A549 (cell line): Measurements from ENCODE around the gene C6orf58. TPM values are rescaled to one million over a fixed set of nuclear protein-coding genes. Genes with fewer than 3 reads are reported as not detected.

Source experiments
- ATAC-seq, 2 experiments: fragments of 200-7000 bp in 1 of 2; fragments of >200 bp in 1 of 2; cut with Nextera tagmentation in 1 of 2; cut with Tn5 transposase in 1 of 2; 3 replicates each; pipeline versions ENCODE4 v1.8.0 to v1.9.1; 2018 to 2020; ENCODE audit warnings: mild to moderate bottlenecking in 1 of 2, moderate library complexity in 1 of 2
- CTCF ChIA-PET: fragments of 300-600 bp; sonication (Branson Sonifier 250); formaldehyde crosslinking; extraction: SDS; loops from one replicate; lab custom pipeline; 2021; ENCODE audit warnings: antibody characterized with exemption, inconsistent platforms; lab: Yijun Ruan, JAX
- POLR2A ChIA-PET: fragments of 350-600 bp; formaldehyde crosslinking; extraction: SDS; loops from one replicate; lab custom pipeline; 2021; ENCODE audit warnings: antibody characterized with exemption, inconsistent platforms; lab: Yijun Ruan, JAX
- DNase-seq, 2 experiments: peaks; one replicate each; pipeline versions ENCODE4 v3.0.0 to v3.0.0-alpha.2; 2011 to 2016; ENCODE audit warnings: low read depth in 1 of 2, low spot score in 1 of 2
- FAIRE-seq: peaks from 2 replicates; lab custom pipeline; 2011; peaks lifted over from hg19 to GRCh38; lab: Jason Lieb, UNC
- H3K27ac ChIP-seq, 2 experiments: fragments of >200 bp; sonication (Bioruptor Twin); formaldehyde crosslinking; 3 replicates each; pipeline ENCODE4 v1.5.1; 2016 to 2017
- H3K4me1 ChIP-seq: fragments of >200 bp; sonication (Bioruptor Twin); formaldehyde crosslinking; 3 replicates; pipeline ENCODE4 v1.6.1; 2016
- H3K4me2 ChIP-seq: fragments of >200 bp; sonication (Bioruptor Twin); formaldehyde crosslinking; 3 replicates; pipeline ENCODE4 v1.6.1; 2016
- H3K4me3 ChIP-seq: fragments of >200 bp; sonication (Bioruptor Twin); formaldehyde crosslinking; 3 replicates; pipeline ENCODE4 v1.5.1; 2016
- H3K9me3 ChIP-seq: fragments of >200 bp; sonication (Bioruptor Twin); formaldehyde crosslinking; 3 replicates; pipeline ENCODE4 v1.6.1; 2016
- CHD2 ChIP-seq: fragments of 150-350 bp; IDR thresholded peaks from 2 replicates; pipeline ENCODE4 v1.6.1; 2014; ENCODE audit warnings: low read length; ENCODE audit not compliant: partially characterized antibody
- CHD4 ChIP-seq: fragments of 200-600 bp; sonication (generic); IDR thresholded peaks from 2 replicates; pipeline ENCODE4 v1.6.1; 2016; ENCODE audit warnings: antibody characterized with exemption, mild to moderate bottlenecking, borderline replicate concordance
- EP300 ChIP-seq, 2 experiments: fragments of >200 bp; sonication (Bioruptor Twin); formaldehyde crosslinking; IDR thresholded peaks; 2 replicates in 1 of 2; 3 replicates in 1 of 2; pipeline ENCODE4 v1.6.1; 2016 to 2017
- FOSL2 ChIP-seq, 2 experiments: fragments of 450-650 bp in 1 of 2; fragments of >200 bp in 1 of 2; sonication (Bioruptor Twin) in 1 of 2; formaldehyde crosslinking; IDR thresholded peaks; 2 replicates each; pipeline versions ENCODE4 v1.5.0 to v1.6.1; 2016 to 2020; ENCODE audit warnings: mild to moderate bottlenecking in 1 of 2, moderate library complexity in 1 of 2
- GATA3 ChIP-seq: IDR thresholded peaks from 2 replicates; pipeline ENCODE4 v1.6.1; 2012; ENCODE audit warnings: borderline replicate concordance
- HOXA7 ChIP-seq: fragments of 250-450 bp; sonication (Bioruptor Pico); IDR thresholded peaks from 2 replicates; pipeline ENCODE4 v1.5.0; 2020; ENCODE audit warnings: mild to moderate bottlenecking, moderate library complexity
- NR3C1 ChIP-seq: fragments of >200 bp; sonication (Bioruptor Twin); formaldehyde crosslinking; IDR thresholded peaks from 3 replicates; pipeline ENCODE4 v1.6.1; 2017
- POLR2AphosphoS2 ChIP-seq: conservative IDR thresholded peaks from 2 replicates; pipeline ENCODE4 v1.6.1; 2012; ENCODE audit warnings: low read length, improper control_type of control experiment, inconsistent platforms
- RAD21 ChIP-seq, 2 experiments: fragments of >200 bp in 1 of 2; sonication (Bioruptor Twin) in 1 of 2; formaldehyde crosslinking in 1 of 2; IDR thresholded peaks in 1 of 2; conservative IDR thresholded peaks in 1 of 2; 2 replicates in 1 of 2; 3 replicates in 1 of 2; pipeline ENCODE4 v1.6.1; 2012 to 2018; ENCODE audit warnings: inconsistent platforms in 1 of 2
- RARB ChIP-seq: fragments of 250-450 bp; sonication (Bioruptor Pico); IDR thresholded peaks from 2 replicates; pipeline ENCODE4 v1.8.0; 2021; ENCODE audit warnings: mild to moderate bottlenecking, moderate library complexity
- RCOR1 ChIP-seq: fragments of 150-350 bp; IDR thresholded peaks from 2 replicates; pipeline ENCODE4 v1.6.1; 2014; ENCODE audit warnings: antibody characterized with exemption, low read length, low read depth
- SMC3 ChIP-seq: fragments of >200 bp; sonication (Bioruptor Twin); formaldehyde crosslinking; IDR thresholded peaks from 3 replicates; pipeline ENCODE4 v1.6.1; 2018; ENCODE audit warnings: inconsistent platforms
- TFCP2L1 ChIP-seq: fragments of 250-450 bp; sonication (Bioruptor Pico); IDR thresholded peaks from 2 replicates; pipeline ENCODE4 v1.5.0; 2021; ENCODE audit warnings: mild to moderate bottlenecking
- ZC3H11A ChIP-seq: fragments of 450-650 bp; IDR thresholded peaks from 2 replicates; pipeline ENCODE4 v1.6.1; 2014; ENCODE audit warnings: antibody characterized with exemption, mild to moderate bottlenecking
- WGBS: methylation state at CpG from one replicate; pipeline ENCODE4 v1.1.6; 2017; ENCODE audit errors: missing lambda C conversion rate; 5-methylcytosine and 5-hydroxymethylcytosine counted together
- polyA plus RNA-seq, 4 experiments: library from polyadenylated mRNA; depleted of rRNA in 3 of 4; stranded (reverse); fragments of >200 nt; fragmentation: RNase III in 1 of 4; extraction: RNeasy Plus Mini Kit Qiagen cat#74134 plus additional on column Dnase treatment in 1 of 4; gene quantifications; 2 replicates in 3 of 4; 3 replicates in 1 of 4; pipeline ENCODE4 v1.2.3, GENCODE V29; 2011 to 2017
- TF ChIP-seq, protein P1 (sequence below): fragments of 150-350 bp; IDR thresholded peaks from 2 replicates; pipeline ENCODE4 v1.6.1; 2014; ENCODE audit warnings: low read depth, mild to moderate bottlenecking, low read length
- TF ChIP-seq, protein P2 (sequence below): fragments of >200 bp; sonication (Bioruptor Twin); formaldehyde crosslinking; IDR thresholded peaks from 3 replicates; pipeline ENCODE4 v1.5.1; 2016
- TF ChIP-seq, protein P3 (sequence below): fragments of 450-650 bp; IDR thresholded peaks from 2 replicates; pipeline ENCODE4 v1.6.1; 2014; ENCODE audit warnings: antibody characterized with exemption
- TF ChIP-seq, protein P4 (sequence below): fragments of >200 bp; sonication (Bioruptor Twin); formaldehyde crosslinking; IDR thresholded peaks from 2 replicates; pipeline ENCODE4 v1.6.1; 2016

The C6orf58 gene
- polyA plus RNA-seq, 2 of the 4 experiments (the other 2 are of a cell fraction) = 0.12 TPM; not detected in 1

DNA sequence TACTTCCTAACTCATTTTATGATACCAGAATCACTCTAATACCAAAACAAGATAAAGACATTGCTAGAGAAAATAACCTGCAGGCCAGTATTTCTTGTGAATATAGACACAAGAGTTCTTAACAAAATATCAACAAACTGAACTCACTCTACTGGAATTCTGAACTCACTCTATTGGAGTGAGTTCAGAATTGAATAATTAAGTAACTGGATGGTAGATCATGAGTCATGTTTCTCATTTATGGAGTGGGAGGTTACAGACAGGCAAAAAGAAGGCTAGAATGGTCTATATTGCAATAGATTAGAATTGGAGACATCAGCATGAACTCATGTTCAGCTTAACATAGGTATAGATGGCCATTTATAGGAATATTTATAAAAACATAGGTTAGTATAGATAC lies 26.6 kb upstream of the C6orf58 start:
- DNase-seq (no peak), FAIRE-seq (no peak), ATAC-seq (no peak)
- H3K4me1 ChIP-seq = no peaks in the 10 kb centered on the region
- H3K9me3 ChIP-seq = no peaks in the 10 kb centered on the region
- ChIA-PET CTCF (no interaction called here), POLR2A (no interaction called here)
- H3K4me2 ChIP-seq = no peak overlapping the region
- no peak overlapping the region for H3K27ac ChIP-seq
- TF ChIP-seq NR3C1 (no peak), EP300 (IDR thresholded peaks at IDR 0.05) (no peak), POLR2AphosphoS2 (no peak), GATA3 (no peak), CHD4 (no peak), FOSL2 (IDR thresholded peaks at IDR 0.05) (no peak), FOSL2 (CRISPR knock-in tag; IDR thresholded peaks at IDR 0.05) (no peak), RARB (CRISPR knock-in tag) (no peak), RAD21 (conservative IDR thresholded peaks at IDR 0.05 in 1 of 2, IDR thresholded peaks at IDR 0.05 in 1 of 2) (no peak), TFCP2L1 (CRISPR knock-in tag) (no peak), HOXA7 (CRISPR knock-in tag) (no peak), RCOR1 (no peak)
- TF ChIP-seq, protein P1, sequence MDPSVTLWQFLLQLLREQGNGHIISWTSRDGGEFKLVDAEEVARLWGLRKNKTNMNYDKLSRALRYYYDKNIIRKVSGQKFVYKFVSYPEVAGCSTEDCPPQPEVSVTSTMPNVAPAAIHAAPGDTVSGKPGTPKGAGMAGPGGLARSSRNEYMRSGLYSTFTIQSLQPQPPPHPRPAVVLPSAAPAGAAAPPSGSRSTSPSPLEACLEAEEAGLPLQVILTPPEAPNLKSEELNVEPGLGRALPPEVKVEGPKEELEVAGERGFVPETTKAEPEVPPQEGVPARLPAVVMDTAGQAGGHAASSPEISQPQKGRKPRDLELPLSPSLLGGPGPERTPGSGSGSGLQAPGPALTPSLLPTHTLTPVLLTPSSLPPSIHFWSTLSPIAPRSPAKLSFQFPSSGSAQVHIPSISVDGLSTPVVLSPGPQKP = no peak
- TF ChIP-seq, protein P2, sequence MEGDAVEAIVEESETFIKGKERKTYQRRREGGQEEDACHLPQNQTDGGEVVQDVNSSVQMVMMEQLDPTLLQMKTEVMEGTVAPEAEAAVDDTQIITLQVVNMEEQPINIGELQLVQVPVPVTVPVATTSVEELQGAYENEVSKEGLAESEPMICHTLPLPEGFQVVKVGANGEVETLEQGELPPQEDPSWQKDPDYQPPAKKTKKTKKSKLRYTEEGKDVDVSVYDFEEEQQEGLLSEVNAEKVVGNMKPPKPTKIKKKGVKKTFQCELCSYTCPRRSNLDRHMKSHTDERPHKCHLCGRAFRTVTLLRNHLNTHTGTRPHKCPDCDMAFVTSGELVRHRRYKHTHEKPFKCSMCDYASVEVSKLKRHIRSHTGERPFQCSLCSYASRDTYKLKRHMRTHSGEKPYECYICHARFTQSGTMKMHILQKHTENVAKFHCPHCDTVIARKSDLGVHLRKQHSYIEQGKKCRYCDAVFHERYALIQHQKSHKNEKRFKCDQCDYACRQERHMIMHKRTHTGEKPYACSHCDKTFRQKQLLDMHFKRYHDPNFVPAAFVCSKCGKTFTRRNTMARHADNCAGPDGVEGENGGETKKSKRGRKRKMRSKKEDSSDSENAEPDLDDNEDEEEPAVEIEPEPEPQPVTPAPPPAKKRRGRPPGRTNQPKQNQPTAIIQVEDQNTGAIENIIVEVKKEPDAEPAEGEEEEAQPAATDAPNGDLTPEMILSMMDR = no peak
- no peak overlapping the region for H3K4me3 ChIP-seq

DNA sequence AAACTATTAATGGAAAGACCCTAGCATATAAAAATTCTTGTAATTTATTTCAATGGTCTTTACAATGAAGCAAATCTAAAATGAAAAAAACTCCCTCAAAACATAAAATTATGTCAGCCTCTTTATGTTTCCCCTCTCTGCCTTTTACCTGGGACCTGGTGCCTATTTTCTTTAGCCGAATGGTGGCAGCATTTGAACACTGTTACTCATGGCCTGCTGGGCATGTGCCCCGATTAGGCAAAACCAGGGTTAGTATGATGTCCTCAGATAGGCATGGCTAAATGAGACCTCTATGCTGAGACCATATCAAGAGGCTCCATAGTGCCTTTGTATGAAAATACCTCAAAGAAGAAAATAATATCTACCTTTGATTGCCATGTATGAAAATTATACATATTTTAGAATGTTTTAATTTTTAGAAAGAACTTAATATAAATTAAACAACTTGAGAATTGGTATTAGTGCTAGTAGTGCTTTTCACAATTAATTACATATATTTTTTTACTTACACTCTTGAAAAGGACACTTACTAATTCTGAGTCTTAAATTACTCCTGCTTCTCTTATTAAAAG lies 22.5 kb upstream of the C6orf58 start:
- FAIRE-seq (no peak), DNase-seq (peak; percentile 33 to 51), ATAC-seq (peak; percentile 89 to 98)
- Histone ChIP-seq H3K9me3 (no peaks in the 10 kb centered on the region), H3K4me2 (no peak overlapping the region), H3K27ac (no peak overlapping the region), H3K4me1 (no peaks in the 10 kb centered on the region), H3K4me3 (no peak overlapping the region)
- POLR2A ChIA-PET = no interaction called here
- CTCF ChIA-PET = interaction anchor here (0.8 to 1.9 kb wide), 6 partner anchors 11 to 135 kb away, joined by 3 to 10 read pairs (median 5); no protein-coding TSS in a partner anchor
- 2% methylated on average over 2 of the region's 2 CpGs for WGBS
- TF ChIP-seq, protein P2 = peak; percentile 78
- TF ChIP-seq, protein P3, sequence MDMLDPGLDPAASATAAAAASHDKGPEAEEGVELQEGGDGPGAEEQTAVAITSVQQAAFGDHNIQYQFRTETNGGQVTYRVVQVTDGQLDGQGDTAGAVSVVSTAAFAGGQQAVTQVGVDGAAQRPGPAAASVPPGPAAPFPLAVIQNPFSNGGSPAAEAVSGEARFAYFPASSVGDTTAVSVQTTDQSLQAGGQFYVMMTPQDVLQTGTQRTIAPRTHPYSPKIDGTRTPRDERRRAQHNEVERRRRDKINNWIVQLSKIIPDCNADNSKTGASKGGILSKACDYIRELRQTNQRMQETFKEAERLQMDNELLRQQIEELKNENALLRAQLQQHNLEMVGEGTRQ = no peak
- TF ChIP-seq RAD21 (conservative IDR thresholded peaks at IDR 0.05 in 1 of 2, IDR thresholded peaks at IDR 0.05 in 1 of 2) = peak; percentile 82 to 89
- TF ChIP-seq SMC3 = peak; percentile 72
- TF ChIP-seq CHD2 = no peak
- TF ChIP-seq ZC3H11A = no peak
- no peak for TF ChIP-seq RCOR1
- TF ChIP-seq, protein P4, sequence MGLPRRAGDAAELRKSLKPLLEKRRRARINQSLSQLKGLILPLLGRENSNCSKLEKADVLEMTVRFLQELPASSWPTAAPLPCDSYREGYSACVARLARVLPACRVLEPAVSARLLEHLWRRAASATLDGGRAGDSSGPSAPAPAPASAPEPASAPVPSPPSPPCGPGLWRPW = no peak
